Measurements from ENCODE around the gene BIRC2. TPM values are rescaled to one million over a fixed set of nuclear protein-coding genes. Genes with fewer than 3 reads are reported as not detected.

BIRC2 gene
- total and polyA plus RNA-seq, 4 donors = 14.1 to 46.7 (median 29.5) TPM

DNA sequence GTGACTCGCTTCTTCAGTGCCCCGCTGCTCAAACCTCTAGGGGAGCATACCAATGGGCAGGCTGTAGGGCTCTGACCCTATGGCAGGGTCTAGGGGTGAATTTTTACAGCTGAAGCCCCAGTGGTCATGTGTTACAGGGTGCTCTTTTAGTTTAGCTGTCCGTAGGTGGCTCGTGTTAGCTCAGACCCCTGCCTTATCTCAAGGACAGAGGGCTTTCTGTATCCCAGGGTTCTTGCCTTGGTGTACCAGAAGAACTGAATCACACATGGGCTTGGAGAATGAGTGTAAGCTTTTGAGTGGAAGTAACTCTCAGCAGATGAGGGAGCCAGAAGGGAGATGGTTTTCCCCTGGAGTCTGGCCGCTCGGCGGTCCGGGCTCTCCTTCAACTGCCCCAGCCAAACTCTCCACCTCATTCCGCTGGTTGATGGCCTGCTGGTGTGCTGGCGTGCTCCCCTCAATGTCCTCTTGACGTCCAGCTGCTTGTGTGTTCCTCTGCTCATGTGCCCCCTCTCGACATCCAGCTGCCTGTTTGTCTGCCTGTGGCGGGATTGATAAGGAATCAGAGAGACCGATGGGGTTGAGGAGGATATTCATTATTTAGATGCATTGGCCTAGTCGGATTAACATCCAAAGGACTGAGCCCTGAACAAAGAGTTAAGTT lies 37.5 kb downstream of the BIRC2 start:
- no peak overlapping the region for H3K27ac ChIP-seq (ENCODE audit: low read depth in 1 of 2, low read length in 2 of 2)
- H3K9me3 ChIP-seq (ENCODE audit: control insufficient read depth in 4 of 4, low read length in 3 of 4) = no peaks in the 10 kb centered on the region
- no peaks in the 10 kb centered on the region for H3K27me3 ChIP-seq (ENCODE audit: control insufficient read depth in 4 of 4, insufficient read depth in 4 of 4, low read length in 3 of 4)
- H3K4me1 ChIP-seq (ENCODE audit: control insufficient read depth in 4 of 4, insufficient read depth in 4 of 4, low read length in 3 of 4) = no peaks in the 10 kb centered on the region
- WGBS = 78% methylated on average over 15 of the region's 15 CpGs
- H3K9ac ChIP-seq (ENCODE audit: low read depth in 1 of 2, low read length in 2 of 2) = no peak overlapping the region
- no peak overlapping the region for H3K4me3 ChIP-seq (ENCODE audit: low read depth in 1 of 3, low read length in 3 of 3)
- DNase-seq (ENCODE audit: low spot score) = no peak
- H3K36me3 ChIP-seq (ENCODE audit: control insufficient read depth in 4 of 4, insufficient read depth in 3 of 4, low read depth in 1 of 4, low read length in 3 of 4) = peaks cover 4 to 43% (median 18%) of the 10 kb centered on the region in 4 donors
- TF ChIP-seq TAF1 (conservative IDR thresholded peaks at IDR 0.05) (no peak), YY1 (IDR thresholded peaks at IDR 0.05) (no peak), RAD21 (IDR thresholded peaks at IDR 0.05) (no peak), FOXA2 (IDR thresholded peaks at IDR 0.05) (no peak), CTCF (IDR thresholded peaks at IDR 0.05; ENCODE audit: low read depth, low read length, missing input control) (no peak), NR2F2 (IDR thresholded peaks at IDR 0.05) (no peak), FOXA1 (IDR thresholded peaks at IDR 0.05) (no peak), SP1 (IDR thresholded peaks at IDR 0.05) (no peak), GABPA (IDR thresholded peaks at IDR 0.05 in 1 of 2, conservative IDR thresholded peaks at IDR 0.05 in 1 of 2) (no peak), EGR1 (IDR thresholded peaks at IDR 0.05; ENCODE audit: low read depth in 2 of 2) (no peak), JUND (IDR thresholded peaks at IDR 0.05) (no peak)
- TF ChIP-seq, protein P1, sequence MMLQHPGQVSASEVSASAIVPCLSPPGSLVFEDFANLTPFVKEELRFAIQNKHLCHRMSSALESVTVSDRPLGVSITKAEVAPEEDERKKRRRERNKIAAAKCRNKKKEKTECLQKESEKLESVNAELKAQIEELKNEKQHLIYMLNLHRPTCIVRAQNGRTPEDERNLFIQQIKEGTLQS (IDR thresholded peaks at IDR 0.05) = no peak
- TF ChIP-seq, protein P2, sequence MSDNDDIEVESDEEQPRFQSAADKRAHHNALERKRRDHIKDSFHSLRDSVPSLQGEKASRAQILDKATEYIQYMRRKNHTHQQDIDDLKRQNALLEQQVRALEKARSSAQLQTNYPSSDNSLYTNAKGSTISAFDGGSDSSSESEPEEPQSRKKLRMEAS (IDR thresholded peaks at IDR 0.05) = no peak
- TF ChIP-seq, protein P3, sequence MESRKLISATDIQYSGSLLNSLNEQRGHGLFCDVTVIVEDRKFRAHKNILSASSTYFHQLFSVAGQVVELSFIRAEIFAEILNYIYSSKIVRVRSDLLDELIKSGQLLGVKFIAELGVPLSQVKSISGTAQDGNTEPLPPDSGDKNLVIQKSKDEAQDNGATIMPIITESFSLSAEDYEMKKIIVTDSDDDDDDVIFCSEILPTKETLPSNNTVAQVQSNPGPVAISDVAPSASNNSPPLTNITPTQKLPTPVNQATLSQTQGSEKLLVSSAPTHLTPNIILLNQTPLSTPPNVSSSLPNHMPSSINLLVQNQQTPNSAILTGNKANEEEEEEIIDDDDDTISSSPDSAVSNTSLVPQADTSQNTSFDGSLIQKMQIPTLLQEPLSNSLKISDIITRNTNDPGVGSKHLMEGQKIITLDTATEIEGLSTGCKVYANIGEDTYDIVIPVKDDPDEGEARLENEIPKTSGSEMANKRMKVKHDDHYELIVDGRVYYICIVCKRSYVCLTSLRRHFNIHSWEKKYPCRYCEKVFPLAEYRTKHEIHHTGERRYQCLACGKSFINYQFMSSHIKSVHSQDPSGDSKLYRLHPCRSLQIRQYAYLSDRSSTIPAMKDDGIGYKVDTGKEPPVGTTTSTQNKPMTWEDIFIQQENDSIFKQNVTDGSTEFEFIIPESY (IDR thresholded peaks at IDR 0.05) = no peak

DNA sequence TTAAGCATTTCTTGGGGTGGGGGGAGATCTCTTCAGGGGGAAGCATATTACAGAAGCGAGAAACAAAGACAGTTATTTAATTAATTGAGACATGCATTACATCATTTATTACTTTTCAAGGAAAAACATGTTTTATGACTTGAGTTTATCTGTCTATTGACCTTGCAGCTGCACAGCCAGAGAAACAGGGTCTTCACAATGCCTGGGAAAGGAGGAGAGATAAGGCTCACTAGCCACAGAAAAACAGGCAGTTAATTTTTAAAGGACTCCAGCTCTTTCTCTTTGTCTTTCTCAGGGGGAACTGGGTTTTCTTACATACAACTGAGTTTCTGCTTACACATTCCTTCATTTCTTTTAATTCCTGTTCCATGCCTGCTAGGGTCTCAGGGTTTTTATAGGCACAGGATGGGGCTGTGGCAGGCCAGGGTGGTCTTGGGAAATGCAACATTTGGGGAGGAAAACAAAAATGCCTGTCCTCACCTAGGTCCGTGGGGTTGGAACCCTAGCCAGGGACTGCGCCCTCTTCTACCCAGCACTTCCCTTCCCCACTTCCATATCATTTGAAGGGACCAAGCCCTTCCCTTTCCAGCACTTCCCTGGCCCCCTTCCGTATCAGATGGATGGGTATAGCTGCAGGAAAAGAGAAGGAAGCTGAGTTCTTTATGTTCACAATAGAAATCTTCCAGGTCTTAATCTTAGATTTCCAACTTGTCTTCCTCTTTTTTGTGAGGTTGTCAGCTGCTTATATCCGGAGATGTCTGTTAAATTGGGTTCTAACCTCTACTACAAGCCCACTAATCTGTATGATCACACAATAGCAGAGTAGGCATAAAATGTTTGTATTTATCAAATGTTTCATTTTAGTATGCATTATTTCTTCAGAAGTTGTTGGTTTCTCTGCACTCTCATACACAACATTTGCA lies 38.3 kb downstream of the BIRC2 start:
- Histone ChIP-seq H3K4me3 (ENCODE audit: low read depth in 1 of 3, low read length in 3 of 3) (no peak overlapping the region), H3K27ac (ENCODE audit: low read depth in 1 of 2, low read length in 2 of 2) (no peak overlapping the region), H3K9ac (ENCODE audit: low read depth in 1 of 2, low read length in 2 of 2) (no peak overlapping the region), H3K27me3 (ENCODE audit: control insufficient read depth in 4 of 4, insufficient read depth in 4 of 4, low read length in 3 of 4) (no peaks in the 10 kb centered on the region), H3K4me1 (ENCODE audit: control insufficient read depth in 4 of 4, insufficient read depth in 4 of 4, low read length in 3 of 4) (no peaks in the 10 kb centered on the region), H3K9me3 (ENCODE audit: control insufficient read depth in 4 of 4, low read length in 3 of 4) (no peaks in the 10 kb centered on the region), H3K36me3 (ENCODE audit: control insufficient read depth in 4 of 4, insufficient read depth in 3 of 4, low read depth in 1 of 4, low read length in 3 of 4) (peaks cover 2 to 35% (median 12%) of the 10 kb centered on the region in 4 donors)
- 85% methylated on average over 5 of the region's 5 CpGs for WGBS
- no peak for DNase-seq (ENCODE audit: low spot score)
- TF ChIP-seq RXRA (IDR thresholded peaks at IDR 0.05) (no peak), SP1 (IDR thresholded peaks at IDR 0.05) (no peak), GABPA (IDR thresholded peaks at IDR 0.05 in 1 of 2, conservative IDR thresholded peaks at IDR 0.05 in 1 of 2) (no peak), HNF4A (conservative IDR thresholded peaks at IDR 0.05) (no peak), CTCF (IDR thresholded peaks at IDR 0.05; ENCODE audit: low read depth, low read length, missing input control) (no peak), REST (IDR thresholded peaks at IDR 0.05) (no peak), JUND (IDR thresholded peaks at IDR 0.05) (no peak), EGR1 (IDR thresholded peaks at IDR 0.05; ENCODE audit: low read depth in 2 of 2) (no peak), YY1 (IDR thresholded peaks at IDR 0.05) (no peak), FOXA1 (IDR thresholded peaks at IDR 0.05) (no peak)
- TF ChIP-seq, protein P1 (IDR thresholded peaks at IDR 0.05) = no peak

Data from liver (tissue), 9 donors.